ENCODE results near the gene CD82. TPM values are rescaled to one million over a fixed set of nuclear protein-coding genes. Genes with fewer than 3 reads are reported as not detected.

The CD82 gene
- total RNA-seq, 5 donors from 2014 or later (not counting 1 experiment from before 2014, with no cell fraction given): 53.4 to 99.6 (median 69.0) TPM

DNA sequence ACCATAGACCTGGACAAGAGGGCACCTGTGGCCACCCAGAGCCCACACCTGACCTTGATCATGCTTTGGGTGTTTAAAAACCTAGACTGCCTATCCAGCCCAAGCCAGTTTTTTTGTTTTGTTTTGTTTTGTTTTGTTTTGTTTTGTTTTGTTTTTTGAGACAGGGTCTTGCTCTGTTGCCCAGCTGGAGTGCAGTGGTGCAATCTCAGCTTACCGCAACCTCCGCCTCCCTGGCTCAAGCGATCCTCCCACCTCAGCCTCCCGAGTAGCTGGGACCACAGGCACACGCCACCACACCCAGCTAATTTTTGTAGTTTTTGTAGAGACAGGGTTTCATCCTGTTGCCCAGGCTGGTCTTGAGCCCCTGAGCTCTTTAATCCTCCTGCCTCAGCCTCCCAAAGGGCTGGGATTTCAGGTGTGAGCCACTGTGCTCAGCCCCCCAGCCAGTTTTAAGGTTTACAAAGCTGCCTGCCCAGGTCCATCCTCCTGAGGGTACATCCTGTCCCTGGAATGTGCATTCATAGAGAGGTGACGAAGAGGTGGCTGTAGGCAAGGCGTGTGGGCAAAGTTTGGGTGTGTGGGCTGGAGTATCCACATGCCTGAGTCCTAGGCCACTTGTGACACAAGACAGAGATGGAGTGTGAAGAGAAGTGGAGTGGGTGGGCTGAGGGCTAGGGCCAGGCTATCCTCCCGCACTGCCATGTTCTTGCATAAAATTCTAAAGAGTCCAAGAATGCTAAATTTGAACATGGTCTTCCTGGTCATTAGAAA lies 3.3 kb upstream of the CD82 start:
- POLR2A ChIA-PET: no interaction called here
- no peaks in the 10 kb centered on the region for H3K9me3 ChIP-seq
- Mint-ChIP-seq H3K27ac (peak overlapping the region in 1 of 2 donors; percentile 11), H3K4me1 (peaks cover 20 to 47% (median 25%) of the 10 kb centered on the region in 3 donors), H3K27me3 (no peaks in the 10 kb centered on the region), H3K36me3 (no peaks in the 10 kb centered on the region), H3K9me3 (no peaks in the 10 kb centered on the region), H3K4me3 (no peak overlapping the region)
- H3K27ac ChIP-seq (ENCODE audit: low read length): no peak overlapping the region
- no peaks in the 10 kb centered on the region for H3K27me3 ChIP-seq (replicated peaks in 1 of 2; ENCODE audit: control insufficient read depth in 2 of 2, extremely low read depth in 1 of 2, insufficient read depth in 2 of 2, low read length in 1 of 2)
- no peaks in the 10 kb centered on the region for H3K36me3 ChIP-seq (ENCODE audit: control insufficient read depth in 2 of 2, extremely low read depth in 1 of 2, insufficient read depth in 1 of 2, low read length in 1 of 2)
- 100% methylated on average over 2 of the region's 8 CpGs for WGBS (ENCODE audit: insufficient coverage)
- ATAC-seq (replicated peaks in 1 of 4): no peak
- CTCF ChIA-PET: interaction anchor here in 1 of 2 donors (2.2 kb wide), 1 partner anchor 50 kb away, joined by 8 read pairs; no protein-coding TSS in a partner anchor
- H3K4me3 ChIP-seq (ENCODE audit: control insufficient read depth in 1 of 2, extremely low read depth in 1 of 2, low read length in 1 of 2): no peak overlapping the region
- DNase-seq: no peak
- H3K4me1 ChIP-seq (ENCODE audit: control insufficient read depth in 1 of 2, extremely low read depth in 1 of 2, insufficient read depth in 2 of 2, low read length in 2 of 2): peaks cover 14 to 38% of the 10 kb centered on the region in 2 experiments

DNA sequence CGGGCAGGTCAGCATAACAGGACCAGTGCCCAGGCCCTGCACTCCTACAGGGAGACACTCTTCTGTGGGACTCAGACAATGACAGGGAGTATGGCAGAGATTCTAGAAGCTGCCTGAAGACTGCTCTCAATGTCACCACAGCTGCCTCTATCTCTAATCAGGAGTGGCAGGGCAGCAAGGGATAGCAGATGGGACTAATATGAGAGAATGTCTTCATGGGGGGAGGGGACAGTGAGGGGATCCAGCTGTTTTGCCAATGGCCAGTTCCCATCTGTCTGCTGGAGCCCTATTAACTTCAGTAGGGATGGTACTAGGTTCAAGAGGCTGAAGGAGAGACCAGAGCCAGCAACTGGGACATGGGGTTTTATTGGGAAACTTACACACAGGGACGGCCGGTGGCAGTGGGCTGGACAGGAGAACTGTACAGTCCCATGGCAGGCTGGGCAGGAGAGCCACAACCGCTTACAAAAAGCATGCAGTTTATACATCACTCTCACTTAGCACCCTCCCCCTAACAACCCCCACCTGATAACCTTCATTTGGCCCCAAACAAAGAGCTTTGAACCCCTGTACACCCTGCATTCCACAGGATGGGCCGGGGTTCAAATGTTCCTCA lies 2.5 kb upstream of the CD82 start:
- no peak overlapping the region for H3K4me3 Mint-ChIP-seq
- H3K27ac ChIP-seq (ENCODE audit: low read length): no peak overlapping the region
- no peaks in the 10 kb centered on the region for H3K9me3 Mint-ChIP-seq
- peaks cover 20 to 45% of the 10 kb centered on the region in 2 experiments for H3K4me1 ChIP-seq (ENCODE audit: control insufficient read depth in 1 of 2, extremely low read depth in 1 of 2, insufficient read depth in 2 of 2, low read length in 2 of 2)
- no peaks in the 10 kb centered on the region for H3K36me3 Mint-ChIP-seq
- no peak overlapping the region for H3K4me3 ChIP-seq (ENCODE audit: control insufficient read depth in 1 of 2, extremely low read depth in 1 of 2, low read length in 1 of 2)
- WGBS (ENCODE audit: insufficient coverage): 85% methylated on average over 3 of the region's 5 CpGs
- H3K27me3 Mint-ChIP-seq: no peaks in the 10 kb centered on the region
- ChIA-PET POLR2A (interaction anchor here (0.6 to 1.2 kb wide), 2 partner anchors 49 to 56 kb away, joined by 3 to 7 read pairs; no protein-coding TSS in a partner anchor), CTCF (interaction anchor here (0.6 to 2.2 kb wide), 6 partner anchors 49 to 495 kb away, joined by 3 to 8 read pairs (median 4); no protein-coding TSS in a partner anchor)
- no peak for DNase-seq
- H3K4me1 Mint-ChIP-seq: peaks cover 28 to 51% (median 32%) of the 10 kb centered on the region in 3 donors
- no peaks in the 10 kb centered on the region for H3K27me3 ChIP-seq (replicated peaks in 1 of 2; ENCODE audit: control insufficient read depth in 2 of 2, extremely low read depth in 1 of 2, insufficient read depth in 2 of 2, low read length in 1 of 2)
- H3K36me3 ChIP-seq (ENCODE audit: control insufficient read depth in 2 of 2, extremely low read depth in 1 of 2, insufficient read depth in 1 of 2, low read length in 1 of 2): no peaks in the 10 kb centered on the region
- no peak for ATAC-seq (replicated peaks in 1 of 4)
- H3K9me3 ChIP-seq: no peaks in the 10 kb centered on the region
- peak overlapping the region; percentile 50 to 65 for H3K27ac Mint-ChIP-seq

DNA sequence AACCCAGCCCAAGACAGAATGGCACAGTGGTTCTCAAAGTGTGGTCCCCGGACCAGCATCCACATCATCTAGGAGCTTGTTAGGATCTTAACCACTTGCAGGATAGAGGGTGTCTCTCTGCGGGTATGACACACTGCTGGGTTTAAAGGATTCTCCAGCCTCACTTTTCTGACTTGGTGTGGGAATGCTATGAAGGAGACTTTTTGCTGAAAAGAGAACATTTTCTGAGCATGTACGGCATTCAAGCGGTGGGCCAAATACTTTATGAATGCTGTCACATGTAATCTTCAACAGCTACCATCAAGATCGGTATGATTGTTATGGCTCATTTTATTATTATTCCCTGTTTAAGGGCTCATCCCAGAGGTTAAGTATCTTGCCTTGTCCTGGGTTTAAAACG lies 1.8 kb upstream of the CD82 start:
- Histone ChIP-seq H3K9me3 (no peaks in the 10 kb centered on the region), H3K4me3 (ENCODE audit: control insufficient read depth in 1 of 2, extremely low read depth in 1 of 2, low read length in 1 of 2) (no peak overlapping the region), H3K27me3 (replicated peaks in 1 of 2; ENCODE audit: control insufficient read depth in 2 of 2, extremely low read depth in 1 of 2, insufficient read depth in 2 of 2, low read length in 1 of 2) (no peaks in the 10 kb centered on the region), H3K4me1 (ENCODE audit: control insufficient read depth in 1 of 2, extremely low read depth in 1 of 2, insufficient read depth in 2 of 2, low read length in 2 of 2) (peaks cover 28 to 53% of the 10 kb centered on the region in 2 experiments), H3K36me3 (ENCODE audit: control insufficient read depth in 2 of 2, extremely low read depth in 1 of 2, insufficient read depth in 1 of 2, low read length in 1 of 2) (no peaks in the 10 kb centered on the region), H3K27ac (ENCODE audit: low read length) (no peak overlapping the region)
- WGBS (ENCODE audit: insufficient coverage): no CpG with 5 or more reads among the region's 6 CpGs
- POLR2A ChIA-PET: interaction anchor here (0.6 to 1.2 kb wide), 2 partner anchors 48 to 56 kb away, joined by 3 to 7 read pairs; no protein-coding TSS in a partner anchor
- no peaks in the 10 kb centered on the region for H3K27me3 Mint-ChIP-seq
- peak overlapping the region in 1 of 2 donors; percentile 80 for H3K27ac Mint-ChIP-seq
- CTCF ChIA-PET: interaction anchor here (0.6 to 2.2 kb wide), 6 partner anchors 48 to 495 kb away, joined by 3 to 8 read pairs (median 4); no protein-coding TSS in a partner anchor
- DNase-seq (no peak), ATAC-seq (replicated peaks in 1 of 4) (no peak)
- no peaks in the 10 kb centered on the region for H3K9me3 Mint-ChIP-seq
- H3K36me3 Mint-ChIP-seq: no peaks in the 10 kb centered on the region
- peak overlapping the region; percentile 31 to 83 (median 81) for H3K4me3 Mint-ChIP-seq
- peaks cover 35 to 56% (median 36%) of the 10 kb centered on the region in 3 donors for H3K4me1 Mint-ChIP-seq

DNA sequence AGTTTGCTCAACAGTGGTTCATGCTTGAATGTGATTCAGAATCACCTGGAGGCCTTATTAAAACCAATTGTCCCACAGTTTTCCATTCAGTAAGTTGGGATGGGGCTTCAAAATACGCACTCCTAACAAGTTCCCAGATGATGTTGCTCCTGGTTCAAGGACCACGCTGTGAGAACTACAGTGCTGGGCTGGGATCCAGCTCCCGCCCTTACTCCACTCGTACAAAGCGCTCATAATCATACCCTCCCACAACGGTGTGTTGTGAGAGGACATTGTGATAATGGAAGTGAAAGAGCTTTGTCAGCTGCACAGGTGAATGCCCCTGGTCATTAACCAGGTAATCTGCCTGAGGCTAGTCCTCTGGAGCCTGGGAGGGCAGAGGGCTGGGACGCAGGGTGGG lies 1.3 kb upstream of the CD82 start:
- Mint-ChIP-seq H3K27me3 (no peaks in the 10 kb centered on the region), H3K9me3 (no peaks in the 10 kb centered on the region), H3K4me3 (peak overlapping the region; percentile 81 to 88 (median 83)), H3K36me3 (no peaks in the 10 kb centered on the region), H3K4me1 (peaks cover 35 to 59% (median 40%) of the 10 kb centered on the region in 3 donors), H3K27ac (peak overlapping the region in 1 of 2 donors; percentile 80)
- ATAC-seq (replicated peaks in 1 of 4) (no peak), DNase-seq (no peak)
- POLR2A ChIA-PET: interaction anchor here in 1 of 2 donors (1.2 kb wide), 1 partner anchor 48 kb away, joined by 3 read pairs; no protein-coding TSS in a partner anchor
- Histone ChIP-seq H3K27me3 (replicated peaks in 1 of 2; ENCODE audit: control insufficient read depth in 2 of 2, extremely low read depth in 1 of 2, insufficient read depth in 2 of 2, low read length in 1 of 2) (no peaks in the 10 kb centered on the region), H3K4me1 (ENCODE audit: control insufficient read depth in 1 of 2, extremely low read depth in 1 of 2, insufficient read depth in 2 of 2, low read length in 2 of 2) (peaks cover 32 to 56% of the 10 kb centered on the region in 2 experiments), H3K36me3 (ENCODE audit: control insufficient read depth in 2 of 2, extremely low read depth in 1 of 2, insufficient read depth in 1 of 2, low read length in 1 of 2) (no peaks in the 10 kb centered on the region), H3K9me3 (no peaks in the 10 kb centered on the region), H3K27ac (ENCODE audit: low read length) (no peak overlapping the region), H3K4me3 (ENCODE audit: control insufficient read depth in 1 of 2, extremely low read depth in 1 of 2, low read length in 1 of 2) (no peak overlapping the region)
- CTCF ChIA-PET: interaction anchor here (1.0 to 2.2 kb wide), 3 partner anchors 47 to 347 kb away, joined by 3 to 16 read pairs (median 4); no protein-coding TSS in a partner anchor
- 100% methylated on average over 2 of the region's 7 CpGs for WGBS (ENCODE audit: insufficient coverage)

DNA sequence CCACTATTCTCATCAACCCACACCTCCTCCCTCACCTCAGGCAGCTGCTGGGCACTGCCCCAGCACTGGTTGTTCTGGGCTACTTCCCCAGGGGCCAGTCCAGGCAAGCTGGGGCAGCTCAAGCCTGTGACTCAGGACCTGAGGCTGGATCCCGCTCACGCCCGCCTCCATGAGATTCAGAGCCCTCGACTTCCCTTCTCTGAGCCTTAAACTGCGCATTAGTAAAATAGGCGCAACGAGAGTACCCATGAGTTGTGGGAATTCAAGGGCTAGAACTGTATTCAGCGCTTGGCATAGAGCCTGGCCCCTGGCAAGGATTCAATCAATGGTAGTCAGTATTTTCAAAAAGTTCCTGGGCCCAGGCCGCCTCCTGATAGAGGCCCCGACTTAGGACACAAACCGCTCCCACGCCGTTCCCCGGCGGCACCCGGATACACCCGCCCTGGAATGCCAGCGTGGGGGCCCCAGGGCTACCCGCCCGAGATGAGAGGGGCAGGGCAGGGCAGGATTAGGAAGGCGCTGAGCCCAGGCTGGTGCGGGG lies 723 bp upstream of the CD82 start:
- H3K4me1 Mint-ChIP-seq: peaks cover 35 to 59% (median 40%) of the 10 kb centered on the region in 3 donors
- Histone ChIP-seq H3K27ac (ENCODE audit: low read length) (peak overlapping the region; percentile 72), H3K9me3 (no peaks in the 10 kb centered on the region), H3K4me3 (ENCODE audit: control insufficient read depth in 1 of 2, extremely low read depth in 1 of 2, low read length in 1 of 2) (peak overlapping the region; percentile 54 to 85), H3K36me3 (ENCODE audit: control insufficient read depth in 2 of 2, extremely low read depth in 1 of 2, insufficient read depth in 1 of 2, low read length in 1 of 2) (no peaks in the 10 kb centered on the region), H3K27me3 (replicated peaks in 1 of 2; ENCODE audit: control insufficient read depth in 2 of 2, extremely low read depth in 1 of 2, insufficient read depth in 2 of 2, low read length in 1 of 2) (no peaks in the 10 kb centered on the region), H3K4me1 (ENCODE audit: control insufficient read depth in 1 of 2, extremely low read depth in 1 of 2, insufficient read depth in 2 of 2, low read length in 2 of 2) (peaks cover 34 to 56% of the 10 kb centered on the region in 2 experiments)
- ATAC-seq (replicated peaks in 1 of 4): no peak
- peak overlapping the region; percentile 63 to 80 for H3K27ac Mint-ChIP-seq
- ChIA-PET POLR2A (interaction anchor here in 1 of 2 donors (1.4 kb wide), 1 partner anchor 47 kb away, joined by 5 read pairs; no protein-coding TSS in a partner anchor), CTCF (interaction anchor here (0.6 to 2.2 kb wide), 4 partner anchors 31 to 53 kb away, joined by 3 to 16 read pairs (median 8); no protein-coding TSS in a partner anchor)
- H3K27me3 Mint-ChIP-seq: no peaks in the 10 kb centered on the region
- peak in 4 of 35 experiments; percentile 3 to 22 (median 12) for DNase-seq
- WGBS (ENCODE audit: insufficient coverage): 33% methylated on average over 19 of the region's 22 CpGs
- no peaks in the 10 kb centered on the region for H3K36me3 Mint-ChIP-seq
- no peaks in the 10 kb centered on the region for H3K9me3 Mint-ChIP-seq
- H3K4me3 Mint-ChIP-seq: peak overlapping the region; percentile 81 to 88 (median 83)
